HG03558 (cell line): ENCODE measurements around the gene ARHGAP10.

Experiments
- ATAC-seq: cut with Tn5 transposase; IDR thresholded peaks from one replicate; pipeline ENCODE4 v1.9.1; 2021; ENCODE audit warnings: moderate number of reproducible peaks; ENCODE audit not compliant: unreplicated experiment; ENCODE audit errors: extremely low read depth

Gene ARHGAP10

GRCh38 chr4:148101790-148102189, 369.9 kb downstream of the ARHGAP10 start:
- ATAC-seq, result no peak

- no peak for ATAC-seq
These were observed 371.9 kb downstream of the ARHGAP10 start for GRCh38 chr4:148103597-148104355.

DNA sequence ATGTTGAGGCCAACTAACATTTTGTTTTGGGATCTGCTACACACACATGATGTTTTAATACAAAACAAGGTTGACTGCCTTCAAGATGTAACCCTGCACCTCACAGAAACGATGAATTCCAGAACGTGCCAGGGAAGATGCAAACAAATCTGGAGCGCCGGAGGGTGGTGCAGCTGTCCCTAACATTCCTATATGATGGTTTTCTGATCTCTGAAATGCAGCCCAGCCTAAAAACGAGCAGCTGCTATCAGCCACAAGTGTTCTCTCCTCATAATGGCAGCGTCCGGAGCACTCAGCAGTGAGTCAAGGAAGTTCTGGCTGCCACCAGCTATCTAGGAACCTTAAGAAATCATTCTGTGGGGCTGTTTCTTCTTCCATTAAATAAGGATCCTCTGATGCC, 376.9 kb downstream of the ARHGAP10 start:
- ATAC-seq, result no peak

DNA sequence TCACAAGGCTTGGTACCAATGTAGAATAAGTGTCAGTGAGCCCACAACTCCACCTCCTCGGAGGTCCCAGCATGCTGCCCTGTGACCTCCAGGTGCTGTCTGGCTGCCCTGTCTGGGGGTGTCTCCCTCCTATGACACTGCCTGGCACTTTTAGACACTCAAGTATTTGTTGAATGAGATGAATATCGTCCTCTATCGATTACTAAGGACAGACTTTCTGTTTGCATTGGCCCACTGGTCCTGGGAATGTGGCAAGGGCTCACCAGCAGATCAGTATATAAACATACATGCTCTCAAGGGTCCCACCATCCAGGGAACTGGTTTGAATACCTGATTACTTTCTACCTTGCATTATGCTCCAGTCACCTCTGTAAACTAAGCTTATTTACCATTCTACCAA, 377.3 kb downstream of the ARHGAP10 start:
- no peak for ATAC-seq

DNA sequence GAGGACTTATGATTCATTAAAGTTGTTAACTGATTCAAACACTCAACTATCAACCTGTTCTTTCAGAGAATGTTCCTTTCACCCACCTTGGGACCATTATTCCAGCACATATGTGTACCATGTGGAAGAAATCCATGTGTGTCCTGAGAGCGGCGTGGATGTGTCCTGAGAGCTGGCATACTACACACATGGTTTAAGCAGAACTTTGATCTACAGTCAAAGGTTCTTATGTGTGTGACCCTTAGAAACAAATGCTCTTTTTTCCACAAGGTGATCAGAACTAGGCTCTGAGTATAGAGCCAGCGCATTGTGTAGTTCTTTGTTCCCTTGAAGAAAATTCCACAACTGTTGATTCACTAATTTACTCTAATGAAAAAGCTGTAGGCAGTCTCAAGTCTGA, 378.3 kb downstream of the ARHGAP10 start:
- no peak for ATAC-seq

DNA sequence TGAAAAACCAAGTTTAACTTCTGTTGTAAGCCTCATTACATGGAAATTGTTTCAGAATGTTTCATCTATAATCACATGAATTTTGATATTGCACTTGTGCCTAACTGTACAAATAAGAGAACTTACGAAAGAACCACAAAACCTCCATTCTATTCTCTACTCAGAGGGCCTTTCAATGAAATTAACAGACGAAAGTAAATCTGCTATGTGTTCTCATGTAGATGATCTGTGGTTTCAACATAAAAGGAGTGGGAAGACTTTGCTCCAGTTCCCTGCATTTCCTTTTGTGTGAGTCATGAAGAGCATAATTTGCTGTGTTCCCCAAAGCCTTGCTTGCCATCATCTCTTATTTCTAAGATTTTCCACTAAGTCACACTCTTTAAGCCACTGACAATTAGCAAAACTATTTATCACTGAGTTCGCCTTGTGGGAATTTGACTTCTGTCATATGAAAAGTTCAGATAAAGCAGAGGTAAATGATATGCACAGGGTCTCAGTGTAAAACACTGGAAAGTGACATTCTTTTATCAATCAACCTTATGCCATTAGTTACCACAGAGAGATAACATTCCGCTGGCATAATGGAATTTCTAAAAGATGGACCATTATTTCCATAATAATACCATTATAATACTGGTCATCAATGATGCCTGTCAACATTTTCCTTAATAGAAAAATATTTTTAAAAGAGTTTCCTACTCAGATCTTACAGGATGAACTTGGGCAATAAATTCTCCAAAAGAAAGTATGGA, 380.5 kb downstream of the ARHGAP10 start:
- no peak for ATAC-seq

- ATAC-seq, result no peak
These were observed 382.5 kb downstream of the ARHGAP10 start for GRCh38 chr4:148114436-148114835.

- no peak for ATAC-seq
These were observed 384.4 kb downstream of the ARHGAP10 start for GRCh38 chr4:148116264-148116663.

GRCh38 chr4:148116969-148117368, 385.1 kb downstream of the ARHGAP10 start:
- no peak for ATAC-seq

GRCh38 chr4:148118179-148118578, 386.3 kb downstream of the ARHGAP10 start:
- no peak for ATAC-seq

DNA sequence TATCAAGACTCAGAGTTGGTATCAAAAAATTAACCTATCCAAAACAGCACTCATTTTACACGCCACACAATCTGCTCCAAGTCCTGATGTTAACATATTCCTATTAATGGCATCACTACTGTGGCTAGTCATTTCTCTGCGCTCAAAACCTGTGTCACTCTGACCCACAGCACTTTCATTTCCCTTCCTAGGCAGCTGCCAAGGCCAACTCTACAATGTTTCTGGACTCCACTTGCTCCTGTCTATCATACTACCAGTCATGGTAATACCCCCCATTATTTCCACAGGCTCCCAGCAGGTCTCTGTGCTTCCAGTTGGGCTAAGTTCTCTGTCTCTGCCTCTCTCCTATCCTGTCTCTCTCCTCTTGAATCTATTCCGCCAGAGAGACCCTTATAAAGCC, 386.7 kb downstream of the ARHGAP10 start:
- ATAC-seq, result no peak

- ATAC-seq, result no peak
These were observed 388.3 kb downstream of the ARHGAP10 start for GRCh38 chr4:148120216-148120615.
